GM10847 (cell line): Measurements from ENCODE around the gene CIPC.

Experiments used
- POLR2A ChIP-seq: IDR thresholded peaks from 2 replicates; pipeline ENCODE4 v1.6.1; 2011; ENCODE audit not compliant: insufficient read length; ENCODE audit errors: extremely low read depth

Gene CIPC

DNA sequence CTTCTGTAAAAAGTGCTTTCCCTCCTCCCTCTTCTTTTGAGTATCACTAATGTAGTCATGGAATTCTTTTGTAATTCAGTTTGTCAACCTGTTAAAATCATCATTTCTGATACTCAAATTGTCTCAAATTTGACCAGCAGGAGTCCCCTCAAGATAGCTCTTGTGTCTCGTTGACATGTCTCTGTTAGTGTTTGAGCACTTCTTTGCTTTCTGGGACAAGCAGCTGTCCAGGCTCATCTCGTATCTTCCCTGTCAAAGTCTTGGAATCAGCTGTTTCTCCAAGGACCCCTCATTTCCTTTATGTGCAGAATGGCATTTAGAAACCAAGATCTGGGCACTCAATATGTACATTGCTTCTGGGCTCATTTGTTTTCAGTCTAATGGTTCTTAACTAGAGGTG is 10.7 kb downstream of the CIPC start:
- no peak for TF ChIP-seq POLR2A

DNA sequence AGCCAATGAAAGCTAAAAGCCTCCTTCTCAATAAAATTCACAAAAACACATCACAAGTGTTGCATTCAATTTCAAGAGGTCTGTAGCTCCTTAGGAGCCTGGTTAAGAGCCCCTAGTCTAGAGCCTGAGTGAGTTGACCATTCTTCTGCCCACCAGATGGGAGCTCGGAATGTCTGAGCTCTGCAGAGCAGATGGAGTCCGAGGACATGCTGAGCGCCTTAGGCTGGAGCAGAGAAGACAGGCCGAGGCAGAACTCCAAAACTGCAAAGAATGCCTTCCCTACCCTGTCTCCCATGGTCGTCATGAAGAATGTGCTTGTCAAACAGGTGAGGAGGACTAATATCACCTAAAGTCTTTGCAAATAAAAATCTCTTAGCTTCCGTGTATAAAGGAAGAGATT is 11.6 kb downstream of the CIPC start:
- TF ChIP-seq POLR2A = no peak

DNA sequence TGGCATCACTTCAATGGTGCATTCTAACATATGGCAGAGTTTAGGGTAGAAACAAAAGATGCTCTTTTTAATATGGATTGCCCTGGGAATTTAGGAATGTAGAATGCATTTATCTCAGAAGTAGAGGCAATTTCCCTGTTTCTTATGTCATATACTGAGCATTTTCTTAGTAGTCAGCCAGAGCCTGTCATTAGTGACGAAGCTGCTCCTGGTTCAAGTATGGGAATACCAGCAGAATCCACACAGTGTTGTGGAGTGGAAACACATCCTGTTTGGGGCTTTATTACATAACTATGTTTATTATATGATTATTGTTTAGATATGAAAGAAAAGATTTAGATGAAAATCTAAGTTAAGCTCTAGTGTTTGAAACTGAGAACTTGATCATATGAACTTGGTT is 12.2 kb downstream of the CIPC start:
- TF ChIP-seq POLR2A = no peak

DNA sequence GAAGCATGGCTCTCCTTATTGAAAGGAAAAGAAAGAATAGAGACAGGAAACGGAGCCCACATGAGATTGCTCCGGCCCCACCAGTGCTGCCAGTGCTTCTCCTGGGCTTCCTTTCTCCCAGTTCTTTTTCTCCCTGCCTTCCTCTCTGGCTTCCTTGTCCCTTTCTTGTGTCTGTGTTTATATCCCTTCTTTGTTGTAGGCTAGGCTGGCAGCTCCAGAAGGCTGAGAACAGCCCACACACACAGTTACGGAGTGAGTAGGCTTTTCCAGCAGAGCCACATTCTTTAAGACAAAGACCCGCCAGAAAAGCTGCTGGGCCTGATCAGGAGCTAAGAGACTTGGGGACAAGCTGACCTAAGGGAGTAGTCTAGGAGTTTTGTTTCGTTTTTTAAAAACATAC is 13.0 kb downstream of the CIPC start:
- TF ChIP-seq POLR2A = no peak

- TF ChIP-seq POLR2A = no peak
These were observed 15.6 kb downstream of the CIPC start for GRCh38 chr14:77113644-77114043.

DNA sequence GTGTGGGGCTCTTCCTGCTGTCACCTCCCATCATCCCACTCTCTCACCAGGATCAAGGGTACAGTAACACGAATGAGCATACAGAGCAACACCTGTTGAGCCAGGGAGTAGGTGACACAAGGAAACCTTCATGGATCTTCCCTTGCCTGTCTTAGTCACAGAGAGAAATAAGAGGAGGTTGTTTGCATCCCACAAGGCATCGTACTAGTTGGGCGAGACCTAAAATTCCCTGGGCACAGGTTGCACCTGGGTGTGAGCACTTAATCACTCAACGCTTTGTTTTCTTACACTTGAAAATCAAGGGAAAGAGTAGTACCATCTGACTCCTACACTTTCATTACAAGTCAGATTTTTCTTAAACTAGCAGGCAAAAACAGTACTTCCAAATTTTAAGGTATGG is 16.6 kb downstream of the CIPC start:
- TF ChIP-seq POLR2A = no peak

DNA sequence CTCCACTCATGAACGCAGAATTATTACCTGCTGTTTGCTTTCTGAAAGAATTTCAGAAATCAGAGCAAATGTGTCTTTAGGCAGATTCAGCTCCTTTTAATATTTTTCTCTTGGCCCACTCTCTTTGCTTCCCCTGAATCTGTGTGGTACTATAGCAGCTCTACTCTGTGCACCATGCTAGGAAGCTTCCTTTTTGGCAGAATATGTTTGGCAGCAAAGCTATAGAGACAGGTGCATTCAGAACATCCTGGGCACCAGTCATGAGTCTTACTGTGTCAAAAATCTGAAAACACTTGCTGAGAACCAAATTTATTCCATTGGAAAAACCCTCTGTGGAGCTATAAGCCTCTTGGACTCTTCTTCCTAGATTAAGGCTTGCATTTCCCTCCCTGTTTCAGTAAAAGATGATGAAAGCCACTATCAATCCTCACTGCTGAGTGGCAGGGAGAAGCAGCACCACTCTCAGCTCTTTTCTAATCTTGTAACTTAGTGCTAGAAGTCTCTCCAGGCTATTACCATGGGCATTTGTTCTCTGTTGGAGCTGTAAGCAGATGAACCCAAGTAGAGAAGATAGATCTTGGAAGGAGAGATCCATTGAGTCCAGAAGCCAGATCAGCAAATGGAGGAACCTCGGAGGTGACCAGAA is 18.2 kb downstream of the CIPC start:
- no peak for TF ChIP-seq POLR2A

GRCh38 chr14:77119851-77120250 is 21.8 kb downstream of the CIPC start:
- no peak for TF ChIP-seq POLR2A

DNA sequence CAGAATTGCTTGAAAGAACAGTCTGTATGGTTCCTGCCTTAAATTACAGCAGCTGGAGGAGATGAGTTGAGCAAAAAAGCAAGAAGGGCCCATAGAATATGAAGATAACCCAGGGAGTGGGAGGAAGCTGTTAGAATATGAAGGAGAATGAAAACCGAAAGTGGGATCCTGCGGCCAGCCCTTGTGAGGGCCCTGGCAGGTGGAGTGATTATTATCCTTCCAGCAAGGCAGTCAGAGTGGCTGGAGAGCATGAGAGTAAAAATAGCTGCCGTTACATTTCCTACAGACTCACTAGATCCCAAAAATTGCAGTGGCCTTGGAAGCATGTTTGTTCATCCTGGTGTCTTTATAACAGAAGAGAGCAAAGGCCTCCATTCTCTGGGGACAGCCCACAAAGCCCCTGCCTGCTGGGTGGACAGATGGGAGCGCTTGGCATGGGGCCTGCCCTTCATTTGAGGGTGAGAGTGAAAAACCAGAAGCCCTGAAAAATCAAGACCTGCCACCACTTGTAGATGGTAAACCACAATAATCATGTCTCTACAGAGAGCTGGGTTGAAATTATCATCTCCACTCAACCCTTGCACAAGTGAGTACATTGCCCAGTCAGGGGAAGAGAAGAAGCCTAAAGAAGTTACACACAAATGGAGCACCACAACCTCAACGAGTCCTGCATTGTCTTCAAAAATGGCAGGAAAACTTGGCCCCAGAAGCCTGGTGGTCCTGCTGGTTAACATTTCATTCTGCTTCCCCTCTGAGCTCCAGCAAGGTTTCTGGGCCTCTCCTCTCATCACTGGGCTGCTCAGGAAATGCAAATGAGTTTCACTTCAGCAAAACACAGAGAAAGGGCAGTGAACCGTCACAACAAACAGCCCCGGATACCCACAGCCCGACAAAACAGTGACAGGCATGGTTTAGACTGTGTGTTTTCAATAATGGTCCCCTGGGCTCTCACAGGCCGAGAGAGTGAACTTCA is 23.0 kb downstream of the CIPC start:
- no peak for TF ChIP-seq POLR2A

DNA sequence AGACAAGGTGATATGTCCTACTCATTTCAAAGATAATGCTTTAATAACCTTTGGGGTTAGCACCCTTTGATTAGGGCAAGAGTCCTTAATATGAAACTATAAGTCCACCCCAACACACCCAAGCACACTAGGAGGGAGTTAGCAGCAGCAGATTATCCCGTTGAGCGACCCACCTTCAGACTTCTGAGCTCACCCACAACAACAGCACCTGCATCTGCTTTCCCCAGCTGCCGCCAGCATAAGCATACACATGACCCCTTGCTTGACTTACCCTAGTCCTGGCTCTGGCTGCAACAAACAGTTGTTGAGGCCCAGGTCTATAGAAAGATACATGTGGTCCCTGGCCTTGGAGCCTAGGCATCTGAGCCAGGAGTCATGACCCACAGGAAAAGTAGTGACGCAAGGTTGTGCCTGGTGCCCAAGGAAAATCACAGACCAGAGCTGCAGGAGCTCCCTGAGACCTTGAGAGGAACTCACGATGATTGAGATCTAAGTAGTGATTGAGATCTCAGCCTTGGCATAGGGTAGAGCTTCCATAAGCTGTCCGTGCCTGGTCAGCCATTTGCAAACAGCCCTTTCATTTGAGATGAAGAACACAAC is 24.6 kb downstream of the CIPC start:
- TF ChIP-seq POLR2A = no peak

DNA sequence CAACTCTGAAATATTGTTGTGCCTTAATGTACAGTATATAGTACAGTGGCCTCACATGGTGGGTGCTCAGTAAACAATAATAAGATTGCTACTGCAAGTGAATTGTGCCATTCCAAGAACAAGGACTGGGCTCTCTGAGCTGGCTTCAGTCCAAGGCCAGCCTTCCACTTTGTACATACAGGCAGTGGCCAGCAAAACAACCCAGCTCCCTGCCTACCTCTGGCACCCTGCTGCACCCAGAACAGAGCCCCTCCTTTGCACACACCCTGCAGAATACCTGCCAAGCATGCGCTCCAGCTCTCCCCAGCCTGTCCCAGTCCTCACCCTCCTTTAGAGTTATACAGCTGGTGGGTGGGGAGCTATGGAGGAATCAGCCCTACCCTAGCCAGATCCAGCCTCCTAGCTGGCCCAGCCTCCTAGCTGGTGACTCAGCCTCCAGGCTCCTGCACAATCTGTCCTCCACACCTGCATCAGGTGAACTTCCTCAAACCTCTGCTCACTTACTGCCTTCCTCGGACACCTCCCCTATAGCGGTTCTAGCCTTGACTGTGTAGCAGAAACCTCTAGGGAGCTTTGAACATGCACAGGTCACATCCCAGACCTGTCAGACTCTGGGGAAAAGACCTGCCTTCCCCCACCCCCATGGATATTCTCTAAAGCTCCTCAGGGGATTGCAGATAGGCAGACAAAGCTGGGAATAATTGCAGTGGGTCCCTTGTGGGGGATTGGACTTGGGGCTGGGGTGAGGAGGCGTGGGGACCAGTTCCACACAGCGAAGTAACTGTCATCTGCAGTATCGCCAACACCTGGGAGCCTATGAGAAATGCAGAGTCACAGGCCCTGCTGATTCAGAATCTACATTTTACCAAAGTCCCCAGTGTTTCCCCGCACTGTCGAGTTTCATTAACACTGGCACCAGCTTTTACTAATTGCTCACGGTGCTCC is 25.6 kb downstream of the CIPC start:
- no peak for TF ChIP-seq POLR2A

DNA sequence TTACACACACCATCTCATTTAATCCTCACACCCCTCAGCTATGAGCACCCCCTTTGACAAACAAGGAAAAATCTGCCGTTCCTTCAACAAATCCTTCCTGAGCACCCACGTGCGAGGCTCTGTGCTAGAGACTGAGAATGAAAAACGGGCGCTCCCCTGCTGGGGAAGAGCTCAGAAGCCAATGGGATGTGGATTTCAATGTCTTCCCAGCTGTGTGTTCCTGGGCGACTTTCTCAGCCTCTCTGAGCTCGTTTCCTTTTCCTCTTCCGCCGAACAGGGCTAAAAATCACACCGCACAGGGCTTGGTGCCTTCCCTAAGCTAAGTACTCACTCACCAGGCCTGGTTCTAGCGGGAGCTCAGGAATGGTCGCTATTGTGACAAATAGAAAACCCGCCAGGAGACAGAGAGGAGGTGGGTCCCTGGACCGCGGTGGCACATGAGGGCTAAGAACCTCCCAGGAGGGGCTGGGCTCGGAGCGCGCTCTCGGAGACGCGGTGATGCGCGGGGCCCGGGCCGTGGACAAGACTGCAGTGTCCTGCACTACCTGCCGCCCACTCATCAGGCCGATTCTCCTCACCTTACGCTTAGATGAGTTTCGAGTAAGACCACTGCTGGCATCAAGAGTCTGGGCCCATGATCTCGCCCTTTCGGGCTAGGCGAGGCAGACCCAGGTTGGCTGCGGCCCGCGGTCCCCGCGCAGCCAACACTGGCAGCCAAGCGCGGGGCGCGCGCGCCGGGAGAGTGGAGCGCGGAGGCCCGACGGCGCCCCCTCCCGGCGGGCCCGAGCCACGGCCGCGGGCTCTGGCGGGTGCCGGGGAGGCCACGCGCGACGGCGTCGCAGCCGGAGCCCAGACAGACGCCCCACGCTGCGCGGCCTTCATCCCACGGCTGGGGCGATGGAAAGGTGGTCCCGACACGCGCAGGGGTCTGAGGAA is 26.6 kb downstream of the CIPC start:
- no peak for TF ChIP-seq POLR2A

DNA sequence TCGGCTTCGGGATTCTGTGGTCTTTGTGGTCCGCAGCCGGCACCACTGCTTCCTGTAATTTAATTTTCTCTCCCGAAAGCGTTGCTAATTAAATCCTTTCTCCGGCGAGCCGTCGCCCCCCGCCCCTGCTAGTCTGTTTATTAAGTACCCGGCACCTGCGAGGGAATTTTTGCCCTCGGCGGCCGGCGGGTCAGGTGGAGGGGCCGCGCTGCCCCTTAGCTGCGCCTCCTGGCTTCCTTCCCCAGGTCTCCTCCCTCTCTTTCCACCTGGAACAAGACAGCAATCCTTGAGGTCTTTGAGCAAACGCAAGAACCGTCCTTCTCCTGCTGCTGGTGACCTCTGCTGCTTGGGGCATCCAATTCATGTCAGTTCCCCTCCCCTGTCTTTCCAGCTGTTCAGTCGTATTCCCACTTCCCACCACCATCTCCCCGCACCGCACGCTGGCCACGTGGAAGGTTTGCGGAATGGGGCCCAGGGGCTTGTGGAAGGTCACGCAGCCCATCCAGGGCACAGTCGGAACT is 27.3 kb downstream of the CIPC start:
- no peak for TF ChIP-seq POLR2A
